Measurements from ENCODE around the gene DPH5. TPM values are rescaled to one million over a fixed set of nuclear protein-coding genes. Genes with fewer than 3 reads are reported as not detected.
A peak's percentile ranks its signal among the peaks of the same experiment; 100 is the strongest.

DPH5 gene
- total RNA-seq, 2 experiments from 2014 or later: 61.7 to 66.3 TPM

- no peak overlapping the region for H3K27ac Mint-ChIP-seq
- no peaks in the 10 kb centered on the region for H3K27me3 Mint-ChIP-seq (ENCODE audit: low read depth)
- H3K4me3 Mint-ChIP-seq: no peak overlapping the region
- DNase-seq: no peak
- peaks cover 50% of the 10 kb centered on the region for H3K36me3 Mint-ChIP-seq (ENCODE audit: low read depth)
- intact Hi-C loops (cut with micrococcal nuclease): loop anchor here (5.0 kb wide), 1 partner anchor 93 kb away; no protein-coding TSS in a partner anchor
- peaks cover 3% of the 10 kb centered on the region for H3K9me3 Mint-ChIP-seq
- H3K4me1 Mint-ChIP-seq (ENCODE audit: low read depth): peaks cover 47% of the 10 kb centered on the region
- CTCF ChIA-PET: interaction anchor here (0.9 to 1.7 kb wide), 3 partner anchors 108 to 259 kb away, joined by 3 to 6 read pairs (median 3); no protein-coding TSS in a partner anchor
These were observed 3.6 kb upstream of the DPH5 start for GRCh38 chr1:101029184-101029583.

DNA sequence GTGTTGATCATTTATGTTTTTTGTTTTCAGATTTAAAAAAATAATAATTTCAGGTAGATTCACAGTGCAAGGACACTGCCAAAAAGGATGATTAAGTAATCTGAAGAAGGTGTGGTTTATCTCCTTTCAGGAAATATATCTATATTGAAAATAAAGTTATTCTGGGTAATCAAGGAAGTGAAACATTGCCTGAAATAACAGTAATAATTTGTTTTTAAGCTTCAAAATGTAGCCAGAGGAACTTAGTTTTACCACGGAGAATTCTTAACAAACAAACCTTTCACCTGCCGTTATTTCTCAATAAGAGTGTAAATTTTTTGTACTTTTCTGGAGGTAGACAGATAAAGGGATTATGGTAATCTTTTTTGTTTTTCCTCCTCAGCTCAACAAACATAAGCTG, 2.9 kb upstream of the DPH5 start:
- no peak overlapping the region for H3K27ac Mint-ChIP-seq
- no peak for DNase-seq
- CTCF ChIA-PET: interaction anchor here (0.9 to 1.7 kb wide), 2 partner anchors 206 to 260 kb away, joined by 3 to 6 read pairs; no protein-coding TSS in a partner anchor
- no peak overlapping the region for H3K4me3 Mint-ChIP-seq
- peaks cover 3% of the 10 kb centered on the region for H3K9me3 Mint-ChIP-seq
- peaks cover 51% of the 10 kb centered on the region for H3K4me1 Mint-ChIP-seq (ENCODE audit: low read depth)
- intact Hi-C loops (cut with micrococcal nuclease): loop anchor here (5.0 kb wide), 1 partner anchor 94 kb away; no protein-coding TSS in a partner anchor
- H3K36me3 Mint-ChIP-seq (ENCODE audit: low read depth): peaks cover 55% of the 10 kb centered on the region
- H3K27me3 Mint-ChIP-seq (ENCODE audit: low read depth): no peaks in the 10 kb centered on the region

DNA sequence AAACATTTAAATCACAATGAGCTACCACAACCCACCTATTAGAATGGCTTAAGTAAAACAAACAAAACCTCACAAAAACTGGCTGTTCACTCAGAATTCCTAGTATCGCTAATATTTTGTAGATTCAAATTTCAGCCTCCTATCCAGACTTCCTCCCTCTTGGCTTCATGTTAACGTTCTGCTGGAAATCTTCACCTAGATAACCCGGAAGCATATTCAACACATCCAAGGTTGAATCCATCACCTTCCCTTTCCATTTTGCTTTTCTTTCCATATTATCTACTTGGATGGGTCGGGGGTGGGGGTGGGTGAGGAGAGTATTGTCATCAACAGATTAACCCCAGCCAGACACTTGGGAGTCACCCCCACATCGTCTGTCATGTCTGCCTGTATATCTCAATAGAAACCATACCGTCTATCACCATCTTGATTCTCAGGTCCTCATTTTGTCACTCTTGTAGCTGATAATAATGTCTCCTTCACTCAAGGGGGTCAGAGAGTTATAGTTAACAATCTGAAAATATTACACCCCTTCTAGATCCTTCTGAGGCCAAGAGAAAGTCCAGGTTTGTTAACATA, 1.7 kb upstream of the DPH5 start:
- peaks cover 57% of the 10 kb centered on the region for H3K4me1 Mint-ChIP-seq (ENCODE audit: low read depth)
- CTCF ChIA-PET: interaction anchor here (0.6 to 1.7 kb wide), 3 partner anchors 17 to 261 kb away, joined by 3 to 6 read pairs (median 3); no protein-coding TSS in a partner anchor

GRCh38 chr1:101026430-101026788, 825 bp upstream of the DPH5 start:
- peak overlapping the region; percentile 98 for H3K27ac Mint-ChIP-seq
- H3K9me3 Mint-ChIP-seq: no peaks in the 10 kb centered on the region
- peak overlapping the region; percentile 99 for H3K4me3 Mint-ChIP-seq
- no peaks in the 10 kb centered on the region for H3K27me3 Mint-ChIP-seq (ENCODE audit: low read depth)
- peaks cover 60% of the 10 kb centered on the region for H3K4me1 Mint-ChIP-seq (ENCODE audit: low read depth)
- intact Hi-C loops (cut with micrococcal nuclease): loop anchor here (1.0 to 5.0 kb wide), 4 partner anchors 62 to 262 kb away; no protein-coding TSS in a partner anchor
- CTCF ChIA-PET: interaction anchor here (1.0 to 1.4 kb wide), 3 partner anchors 37 to 212 kb away, joined by 3 to 5 read pairs (median 3); no protein-coding TSS in a partner anchor
- H3K36me3 Mint-ChIP-seq (ENCODE audit: low read depth): peaks cover 63% of the 10 kb centered on the region
- DNase-seq: no peak

More for the DNA sequence above, 1.7 kb upstream of the DPH5 start:
- Mint-ChIP-seq H3K27ac (no peak overlapping the region), H3K9me3 (no peaks in the 10 kb centered on the region), H3K36me3 (ENCODE audit: low read depth) (peaks cover 62% of the 10 kb centered on the region), H3K4me3 (peak overlapping the region; percentile 17), H3K27me3 (ENCODE audit: low read depth) (no peaks in the 10 kb centered on the region)
- intact Hi-C loops (cut with micrococcal nuclease): loop anchor here (2.0 to 5.0 kb wide), 2 partner anchors 62 to 95 kb away; no protein-coding TSS in a partner anchor
- no peak for DNase-seq

- Mint-ChIP-seq H3K27me3 (ENCODE audit: low read depth) (no peaks in the 10 kb centered on the region), H3K4me3 (peak overlapping the region; percentile 99), H3K27ac (peak overlapping the region; percentile 98), H3K4me1 (ENCODE audit: low read depth) (peaks cover 63% of the 10 kb centered on the region), H3K36me3 (ENCODE audit: low read depth) (peaks cover 63% of the 10 kb centered on the region), H3K9me3 (no peaks in the 10 kb centered on the region)
- peak; percentile 19 for DNase-seq
- CTCF ChIA-PET: interaction anchor here (0.6 to 1.4 kb wide), 5 partner anchors 10 to 265 kb away, joined by 3 to 5 read pairs (median 4); no protein-coding TSS in a partner anchor
- intact Hi-C loops (cut with micrococcal nuclease): loop anchor here (1.0 to 5.0 kb wide), 6 partner anchors 19 to 213 kb away; no protein-coding TSS in a partner anchor
These were observed 314 bp downstream of the DPH5 start for GRCh38 chr1:101025283-101025656.

DNA sequence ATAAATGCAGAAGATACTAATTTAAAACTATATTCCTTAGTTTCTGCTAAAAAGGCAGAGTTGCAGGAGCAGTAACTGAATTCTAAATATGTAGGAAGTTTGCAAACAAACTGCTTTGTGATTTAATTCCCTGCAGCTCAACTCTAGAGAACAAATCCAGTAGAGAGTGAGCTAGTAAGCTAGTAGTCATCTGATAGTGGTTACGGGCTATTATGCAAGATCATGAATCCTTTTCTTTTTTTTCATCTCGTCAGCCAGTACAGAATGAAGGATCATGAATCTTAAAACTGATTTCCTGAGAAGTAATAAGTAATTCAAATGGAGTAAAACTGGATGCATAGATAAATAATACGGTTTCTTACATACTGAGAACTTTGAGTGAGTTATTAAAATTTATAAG, 3.3 kb downstream of the DPH5 start:
- Mint-ChIP-seq H3K36me3 (ENCODE audit: low read depth) (peaks cover 61% of the 10 kb centered on the region), H3K4me3 (no peak overlapping the region), H3K27me3 (ENCODE audit: low read depth) (no peaks in the 10 kb centered on the region), H3K9me3 (no peaks in the 10 kb centered on the region), H3K4me1 (ENCODE audit: low read depth) (peaks cover 49% of the 10 kb centered on the region), H3K27ac (no peak overlapping the region)
- DNase-seq: no peak
- CTCF ChIA-PET: interaction anchor here (1.9 kb wide), 1 partner anchor 216 kb away, joined by 6 read pairs; no protein-coding TSS in a partner anchor
- intact Hi-C loops (cut with micrococcal nuclease): no loop called here

- Mint-ChIP-seq H3K4me3 (no peak overlapping the region), H3K4me1 (ENCODE audit: low read depth) (peaks cover 29% of the 10 kb centered on the region), H3K27me3 (ENCODE audit: low read depth) (no peaks in the 10 kb centered on the region), H3K36me3 (ENCODE audit: low read depth) (peaks cover 63% of the 10 kb centered on the region), H3K27ac (no peak overlapping the region), H3K9me3 (no peaks in the 10 kb centered on the region)
- CTCF ChIA-PET: interaction anchor here (0.7 to 1.3 kb wide), 3 partner anchors 12 to 752 kb away, joined by 3 read pairs; no protein-coding TSS in a partner anchor
- intact Hi-C loops (cut with micrococcal nuclease): no loop called here
- DNase-seq: no peak
These were observed 8.1 kb downstream of the DPH5 start for GRCh38 chr1:101017448-101017847.

DNA sequence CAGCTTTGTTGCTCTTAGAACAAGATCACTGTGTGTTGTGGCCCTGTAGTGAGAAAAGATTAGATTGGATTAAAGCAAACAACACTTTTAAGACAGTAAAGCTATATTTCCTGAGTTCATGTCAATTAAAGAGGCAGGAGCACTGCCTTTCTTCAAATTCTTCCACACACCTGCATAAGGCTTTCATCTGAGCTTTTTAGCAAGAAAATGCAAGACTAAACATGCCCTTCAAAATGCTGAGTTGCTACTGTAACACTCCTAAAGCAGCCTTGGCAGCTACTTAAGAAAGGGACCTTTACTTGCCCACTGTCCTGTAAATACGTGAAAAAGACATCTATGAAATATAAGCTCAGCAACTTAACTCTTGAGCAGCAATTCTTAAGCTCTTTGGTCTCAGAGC, 11.8 kb downstream of the DPH5 start:
- DNase-seq: no peak
- Mint-ChIP-seq H3K9me3 (peaks cover 2% of the 10 kb centered on the region), H3K36me3 (ENCODE audit: low read depth) (peaks cover 65% of the 10 kb centered on the region), H3K4me3 (no peak overlapping the region), H3K27ac (no peak overlapping the region), H3K4me1 (ENCODE audit: low read depth) (peaks cover 10% of the 10 kb centered on the region), H3K27me3 (ENCODE audit: low read depth) (no peaks in the 10 kb centered on the region)
- intact Hi-C loops (cut with micrococcal nuclease): no loop called here
- CTCF ChIA-PET: interaction anchor here (0.7 to 1.3 kb wide), 2 partner anchors 10 to 275 kb away, joined by 4 to 5 read pairs; no protein-coding TSS in a partner anchor

- intact Hi-C loops (cut with micrococcal nuclease): loop anchor here (1.0 to 10.0 kb wide), 3 partner anchors 8 to 446 kb away; partner anchors contain the start of gene S1PR1
- CTCF ChIA-PET: no interaction called here
- H3K4me1 Mint-ChIP-seq (ENCODE audit: low read depth): peaks cover 37% of the 10 kb centered on the region
These were observed 17.3 kb downstream of the DPH5 start for GRCh38 chr1:101008229-101008834.

DNA sequence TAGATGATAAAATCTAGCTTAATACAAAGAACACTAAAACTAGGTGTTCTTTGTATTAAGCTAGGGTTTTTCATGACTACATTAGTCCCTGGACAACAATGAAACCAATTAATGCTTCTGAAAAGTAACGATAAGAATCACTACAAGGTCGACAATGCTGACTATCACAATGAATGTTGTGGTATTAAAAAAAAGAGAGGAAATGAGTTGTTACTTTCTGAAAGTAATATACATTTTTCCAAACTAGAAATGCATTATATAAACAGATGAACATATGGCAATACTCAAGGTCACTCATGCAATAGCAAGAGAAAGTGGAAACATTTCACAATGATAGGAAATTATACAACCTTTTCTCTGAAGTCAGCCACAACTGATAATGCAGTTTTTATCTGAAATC, 19.0 kb downstream of the DPH5 start:
- H3K27me3 Mint-ChIP-seq (ENCODE audit: low read depth): no peaks in the 10 kb centered on the region
- no peak overlapping the region for H3K4me3 Mint-ChIP-seq
- H3K36me3 Mint-ChIP-seq (ENCODE audit: low read depth): peaks cover 47% of the 10 kb centered on the region
- H3K9me3 Mint-ChIP-seq: peaks cover 5% of the 10 kb centered on the region
- peaks cover 50% of the 10 kb centered on the region for H3K4me1 Mint-ChIP-seq (ENCODE audit: low read depth)
- CTCF ChIA-PET: interaction anchor here (0.7 to 0.8 kb wide), 2 partner anchors 58 to 279 kb away, joined by 3 read pairs; no protein-coding TSS in a partner anchor
- H3K27ac Mint-ChIP-seq: peak overlapping the region; percentile 58
- intact Hi-C loops (cut with micrococcal nuclease): loop anchor here (1.0 to 10.0 kb wide), 10 partner anchors 19 to 448 kb away; partner anchors contain the start of genes DPH5, S1PR1 and SLC30A7
- DNase-seq: no peak

More at GRCh38 chr1:101008229-101008834, 17.3 kb downstream of the DPH5 start:
- Mint-ChIP-seq H3K4me3 (no peak overlapping the region), H3K9me3 (peaks cover 5% of the 10 kb centered on the region), H3K27me3 (ENCODE audit: low read depth) (no peaks in the 10 kb centered on the region), H3K36me3 (ENCODE audit: low read depth) (peaks cover 57% of the 10 kb centered on the region), H3K27ac (no peak overlapping the region)
- no peak for DNase-seq

DNA sequence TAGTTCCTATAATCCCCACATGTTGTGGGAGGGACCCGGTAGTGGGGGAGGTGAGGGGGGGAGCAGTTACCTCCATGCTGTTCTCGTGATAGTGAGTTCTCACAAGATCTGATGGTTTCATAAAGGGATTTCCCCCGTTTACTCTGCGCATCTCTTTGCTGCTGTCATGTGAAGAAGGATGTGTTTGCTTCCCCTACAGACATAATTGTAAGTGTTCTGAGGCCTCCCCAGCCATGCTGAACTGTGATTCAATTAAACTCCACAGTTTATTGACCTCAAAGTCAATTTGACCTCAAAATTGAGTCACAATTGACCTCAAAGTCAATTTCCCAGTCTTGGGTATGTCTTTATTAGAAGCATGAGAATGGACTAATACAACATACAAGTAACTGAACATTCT, 19.7 kb downstream of the DPH5 start:
- peak overlapping the region; percentile 65 for H3K27ac Mint-ChIP-seq
- CTCF ChIA-PET: interaction anchor here (0.7 to 1.5 kb wide), 3 partner anchors 57 to 280 kb away, joined by 3 read pairs; no protein-coding TSS in a partner anchor
- peaks cover 5% of the 10 kb centered on the region for H3K9me3 Mint-ChIP-seq
- intact Hi-C loops (cut with micrococcal nuclease): loop anchor here (1.0 to 10.0 kb wide), 11 partner anchors 13 to 449 kb away; partner anchors contain the start of genes DPH5, S1PR1 and SLC30A7
- H3K4me3 Mint-ChIP-seq: no peak overlapping the region
- no peaks in the 10 kb centered on the region for H3K27me3 Mint-ChIP-seq (ENCODE audit: low read depth)
- H3K4me1 Mint-ChIP-seq (ENCODE audit: low read depth): peaks cover 52% of the 10 kb centered on the region
- peaks cover 49% of the 10 kb centered on the region for H3K36me3 Mint-ChIP-seq (ENCODE audit: low read depth)
- DNase-seq: peak; percentile 46

- peaks cover 50% of the 10 kb centered on the region for H3K36me3 Mint-ChIP-seq (ENCODE audit: low read depth)
These were observed 20.4 kb downstream of the DPH5 start for GRCh38 chr1:101005183-101005582.

More at GRCh38 chr1:101005183-101005582, 20.4 kb downstream of the DPH5 start:
- no peak for DNase-seq
- CTCF ChIA-PET: interaction anchor here (0.6 to 1.5 kb wide), 3 partner anchors 13 to 283 kb away, joined by 3 read pairs; no protein-coding TSS in a partner anchor
- H3K4me3 Mint-ChIP-seq: no peak overlapping the region
- no peak overlapping the region for H3K27ac Mint-ChIP-seq
- intact Hi-C loops (cut with micrococcal nuclease): loop anchor here (1.0 to 10.0 kb wide), 3 partner anchors 14 to 450 kb away; partner anchors contain the start of gene S1PR1
- H3K4me1 Mint-ChIP-seq (ENCODE audit: low read depth): peaks cover 53% of the 10 kb centered on the region
- H3K9me3 Mint-ChIP-seq: peaks cover 5% of the 10 kb centered on the region
- H3K27me3 Mint-ChIP-seq (ENCODE audit: low read depth): no peaks in the 10 kb centered on the region

Data from activated naive CD4-positive, alpha-beta T cell treated with anti-CD3 and anti-CD28 coated beads for 36 hours (primary cell).